Hepatocyte (in vitro differentiated cells): Measurements from ENCODE around the gene MRTFA. TPM values are rescaled to one million over a fixed set of nuclear protein-coding genes. Genes with fewer than 3 reads are reported as not detected.

Experiments used
- DNase-seq: peaks from one replicate; pipeline ENCODE4 v3.0.0-alpha.2; 2016; ENCODE audit warnings: low spot score
- H2AFZ ChIP-seq: fragments of 200-600 bp; sonication (generic); 2 replicates; pipeline ENCODE4 v1.6.0; 2016; ENCODE audit warnings: antibody characterized with exemption, mild to moderate bottlenecking
- H3K27ac ChIP-seq: fragments of 200-600 bp; sonication (generic); 2 replicates; pipeline ENCODE4 v1.5.1; 2016; ENCODE audit warnings: mild to moderate bottlenecking
- H3K27me3 ChIP-seq: fragments of 200-600 bp; sonication (generic); 2 replicates; pipeline ENCODE4 v1.6.1; 2016
- H3K36me3 ChIP-seq: fragments of 200-600 bp; sonication (generic); replicated peaks from 2 replicates; pipeline ENCODE4 v1.5.1; 2016; ENCODE audit warnings: low read depth; ENCODE audit not compliant: insufficient read depth
- H3K4me1 ChIP-seq: fragments of 200-600 bp; sonication (generic); 2 replicates; pipeline ENCODE4 v1.5.1; 2016; ENCODE audit warnings: mild to moderate bottlenecking, moderate library complexity; ENCODE audit not compliant: insufficient read depth
- H3K4me2 ChIP-seq: fragments of 200-600 bp; sonication (generic); 2 replicates; pipeline ENCODE4 v1.6.0; 2016
- H3K4me3 ChIP-seq: fragments of 200-600 bp; sonication (generic); 2 replicates; pipeline ENCODE4 v1.5.1; 2016; ENCODE audit warnings: mild to moderate bottlenecking
- H3K79me2 ChIP-seq: fragments of 200-600 bp; sonication (generic); 2 replicates; pipeline ENCODE4 v1.6.0; 2017; ENCODE audit warnings: mild to moderate bottlenecking
- H3K9me2 ChIP-seq: fragments of 200-600 bp; sonication (generic); replicated peaks from 2 replicates; pipeline ENCODE4 v1.6.0; 2017; ENCODE audit warnings: mild to moderate bottlenecking; ENCODE audit not compliant: insufficient read depth
- H3K9me3 ChIP-seq: fragments of 200-600 bp; sonication (generic); 2 replicates; pipeline ENCODE4 v1.5.1; 2016; ENCODE audit warnings: low read depth, mild to moderate bottlenecking
- H4K20me1 ChIP-seq: fragments of 200-600 bp; sonication (generic); 2 replicates; pipeline ENCODE4 v1.6.0; 2016; ENCODE audit warnings: mild to moderate bottlenecking; ENCODE audit not compliant: insufficient read depth, poor library complexity, severe bottlenecking
- CTCF ChIP-seq: fragments of 200-600 bp; sonication (generic); IDR thresholded peaks from 2 replicates; pipeline ENCODE4 v1.5.1; 2016; ENCODE audit warnings: antibody characterized with exemption, mild to moderate bottlenecking; ENCODE audit not compliant: poor library complexity
- EZH2 ChIP-seq: fragments of 200-600 bp; sonication (generic); IDR thresholded peaks from 2 replicates; pipeline ENCODE4 v1.6.1; 2016; ENCODE audit warnings: antibody characterized with exemption, mild to moderate bottlenecking, borderline replicate concordance
- EZH2phosphoT487 ChIP-seq: fragments of 200-600 bp; sonication (generic); IDR thresholded peaks from one replicate; pipeline ENCODE4 v1.6.1; 2018; ENCODE audit warnings: antibody characterized with exemption, mild to moderate bottlenecking, low read depth, moderate library complexity; ENCODE audit not compliant: unreplicated experiment, severe bottlenecking
- WGBS: methylation state at CpG from one replicate; pipeline ENCODE4 v1.1.6; 2016; ENCODE audit warnings: low lambda C conversion rate; ENCODE audit errors: missing lambda C conversion rate; 5-methylcytosine and 5-hydroxymethylcytosine counted together
- polyA plus RNA-seq: library from polyadenylated mRNA; unstranded; fragments of >200 nt; fragmentation: Nextera tagmentation; extraction: Ambion mirVana; gene quantifications from 2 replicates; pipeline ENCODE4 v1.2.1, GENCODE V29; 2016
- total RNA-seq: library from RNA; depleted of rRNA; stranded (reverse); fragments of >200 nt; gene quantifications from 2 replicates; pipeline ENCODE4 v1.2.3, GENCODE V29; 2014

Gene MRTFA
- total and polyA plus RNA-seq, 2 experiments from 2014 or later = 19.0 to 29.7 TPM

- Histone ChIP-seq H3K36me3 (no peaks in the 10 kb centered on the region), H2AFZ (no peak overlapping the region), H3K4me2 (no peak overlapping the region), H3K79me2 (peaks cover 46% of the 10 kb centered on the region), H3K27ac (no peak overlapping the region), H4K20me1 (no peaks in the 10 kb centered on the region), H3K9me3 (no peaks in the 10 kb centered on the region), H3K4me1 (peaks cover 32% of the 10 kb centered on the region), H3K9me2 (no peaks in the 10 kb centered on the region), H3K4me3 (no peak overlapping the region), H3K27me3 (no peaks in the 10 kb centered on the region)
- TF ChIP-seq CTCF (no peak), EZH2 (no peak)
- WGBS = 88% methylated on average over 6 of the region's 6 CpGs
- no peak for DNase-seq
Measured at GRCh38 chr22:40507491-40507890, 129.0 kb downstream of the MRTFA start.

GRCh38 chr22:40506762-40507161 lies 129.8 kb downstream of the MRTFA start:
- 89% methylated on average over 3 of the region's 3 CpGs for WGBS
- Histone ChIP-seq H2AFZ (no peak overlapping the region), H3K27ac (no peak overlapping the region), H3K4me2 (no peak overlapping the region), H4K20me1 (no peaks in the 10 kb centered on the region), H3K9me2 (no peaks in the 10 kb centered on the region), H3K9me3 (no peaks in the 10 kb centered on the region), H3K27me3 (no peaks in the 10 kb centered on the region), H3K79me2 (peaks cover 43% of the 10 kb centered on the region), H3K4me1 (peaks cover 32% of the 10 kb centered on the region), H3K4me3 (no peak overlapping the region), H3K36me3 (no peaks in the 10 kb centered on the region)
- DNase-seq = no peak
- TF ChIP-seq CTCF (no peak), EZH2 (no peak), EZH2phosphoT487 (no peak)

DNA sequence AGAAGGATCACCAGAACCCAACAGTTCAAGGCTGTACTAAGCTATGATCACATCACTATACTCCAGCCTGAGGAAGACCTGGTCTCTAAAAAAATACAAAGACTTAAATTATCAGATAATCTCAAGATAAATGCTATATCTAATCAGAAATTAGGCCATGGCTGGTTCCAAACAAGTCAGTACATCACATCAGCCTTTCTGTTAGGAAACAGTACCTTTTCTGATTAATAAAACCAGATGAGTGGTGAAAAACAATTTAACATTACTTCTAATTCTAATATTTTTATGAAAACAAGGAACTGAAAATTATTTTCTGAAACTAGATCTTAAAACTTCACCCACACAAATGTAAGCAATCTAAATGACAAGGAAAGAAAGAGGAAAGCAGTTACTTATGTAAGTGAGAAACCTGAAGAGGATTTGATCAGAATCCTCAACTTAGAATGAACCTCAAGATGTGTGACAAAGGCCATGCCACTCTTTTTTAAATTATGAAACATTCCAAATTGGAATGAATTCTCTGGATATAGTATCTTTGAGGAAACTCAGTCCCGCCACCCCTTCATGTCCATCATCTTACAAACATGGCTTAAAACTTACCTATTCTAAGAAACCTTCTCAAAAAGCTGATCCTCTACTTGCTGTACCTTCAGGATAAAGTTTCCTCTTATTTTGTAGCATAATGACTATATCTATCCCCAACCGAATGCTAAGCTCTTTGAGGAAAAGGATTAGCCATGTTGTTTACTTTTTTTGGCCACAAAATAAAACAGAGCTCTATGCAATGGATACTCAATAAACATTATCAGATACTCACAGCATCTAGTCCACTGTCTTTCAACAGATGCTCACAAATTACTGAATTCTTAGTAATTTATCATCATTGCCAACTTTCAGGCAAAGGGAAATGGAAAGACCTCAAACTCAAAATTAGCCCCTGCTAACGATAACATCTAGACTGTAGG lies 132.0 kb downstream of the MRTFA start:
- no peak overlapping the region for H2AFZ ChIP-seq
- 50% methylated on average over 3 of the region's 3 CpGs for WGBS
- no peaks in the 10 kb centered on the region for H3K9me3 ChIP-seq
- no peak overlapping the region for H3K27ac ChIP-seq
- no peaks in the 10 kb centered on the region for H3K9me2 ChIP-seq
- no peak for DNase-seq
- no peaks in the 10 kb centered on the region for H3K27me3 ChIP-seq
- H3K4me3 ChIP-seq = no peak overlapping the region
- H3K36me3 ChIP-seq = no peaks in the 10 kb centered on the region
- peaks cover 20% of the 10 kb centered on the region for H3K4me1 ChIP-seq
- peaks cover 34% of the 10 kb centered on the region for H3K79me2 ChIP-seq
- H3K4me2 ChIP-seq = no peak overlapping the region
- TF ChIP-seq EZH2 = no peak
- no peak for TF ChIP-seq EZH2phosphoT487
- no peak for TF ChIP-seq CTCF
- H4K20me1 ChIP-seq = no peaks in the 10 kb centered on the region
